IgD-negative memory B cell (primary cell): ENCODE results near the gene NCAPG2. TPM values are rescaled to one million over a fixed set of nuclear protein-coding genes. Genes with fewer than 3 reads are reported as not detected.

Experiments used
- H3K27ac Mint-ChIP-seq, 3 donors: one replicate each; pipeline ENCODE4 v1.8.0; 2020 to 2022; ENCODE audit warnings: mild to moderate bottlenecking in 3 of 3, mixed read lengths in 3 of 3, moderate library complexity in 1 of 3
- H3K27me3 Mint-ChIP-seq: one replicate; pipeline ENCODE4 v1.8.0; 2021; ENCODE audit warnings: mixed read lengths
- H3K36me3 Mint-ChIP-seq: one replicate; pipeline ENCODE4 v1.8.0; 2020; ENCODE audit warnings: mild to moderate bottlenecking, mixed read lengths
- H3K4me1 Mint-ChIP-seq, 3 donors: one replicate each; pipeline ENCODE4 v1.8.0; 2020 to 2022; ENCODE audit warnings: mixed read lengths in 3 of 3, mild to moderate bottlenecking in 1 of 3
- H3K4me3 Mint-ChIP-seq, 4 donors: one replicate each; pipeline ENCODE4 v1.8.0; 2020 to 2022; ENCODE audit warnings: mild to moderate bottlenecking in 4 of 4, mixed read lengths in 4 of 4, moderate library complexity in 3 of 4
- H3K9me3 Mint-ChIP-seq, 3 donors: one replicate each; pipeline ENCODE4 v1.8.0; 2020 to 2021; ENCODE audit warnings: mixed read lengths in 3 of 3, mild to moderate bottlenecking in 1 of 3
- polyA plus RNA-seq: library from polyadenylated mRNA; unstranded; fragments of 300-500 nt; fragmentation: Illumina TruSeq; gene quantifications from one replicate; pipeline ENCODE4 v1.2.3, GENCODE V29; 2021

The NCAPG2 gene
- polyA plus RNA-seq, 1 donor from 2014 or later: 2.0 TPM

- no peak overlapping the region for H3K27ac Mint-ChIP-seq
- no peak overlapping the region for H3K4me3 Mint-ChIP-seq
- H3K36me3 Mint-ChIP-seq: peaks cover 6% of the 10 kb centered on the region
- peaks cover 5% of the 10 kb centered on the region for H3K27me3 Mint-ChIP-seq
- no peaks in the 10 kb centered on the region for H3K9me3 Mint-ChIP-seq
- no peaks in the 10 kb centered on the region for H3K4me1 Mint-ChIP-seq
Observed at GRCh38 chr7:158602905-158603772, 101.5 kb downstream of the NCAPG2 start.

DNA sequence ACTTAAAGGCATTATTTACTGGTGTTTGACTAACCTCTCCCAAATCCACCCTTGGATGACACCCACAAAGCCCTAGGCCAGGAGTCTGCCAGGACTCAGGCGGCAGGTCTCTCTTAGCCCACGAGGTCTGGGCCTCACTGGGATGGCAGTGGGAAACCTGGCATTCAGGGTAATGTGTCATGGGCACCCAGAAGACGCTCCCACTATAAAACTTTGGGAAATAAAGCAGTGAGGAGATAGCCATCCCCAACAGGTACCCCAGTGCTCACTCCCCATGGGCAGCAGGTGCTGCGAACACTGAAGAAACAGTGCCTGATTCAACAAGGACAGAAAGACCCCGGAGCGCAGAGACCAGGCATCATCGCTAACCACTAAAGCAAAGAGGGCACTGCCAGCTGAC lies 102.6 kb downstream of the NCAPG2 start:
- peaks cover 6% of the 10 kb centered on the region for H3K36me3 Mint-ChIP-seq
- no peak overlapping the region for H3K27ac Mint-ChIP-seq
- H3K4me3 Mint-ChIP-seq: no peak overlapping the region
- peaks cover 5% of the 10 kb centered on the region for H3K27me3 Mint-ChIP-seq
- H3K4me1 Mint-ChIP-seq: no peaks in the 10 kb centered on the region
- H3K9me3 Mint-ChIP-seq: no peaks in the 10 kb centered on the region

DNA sequence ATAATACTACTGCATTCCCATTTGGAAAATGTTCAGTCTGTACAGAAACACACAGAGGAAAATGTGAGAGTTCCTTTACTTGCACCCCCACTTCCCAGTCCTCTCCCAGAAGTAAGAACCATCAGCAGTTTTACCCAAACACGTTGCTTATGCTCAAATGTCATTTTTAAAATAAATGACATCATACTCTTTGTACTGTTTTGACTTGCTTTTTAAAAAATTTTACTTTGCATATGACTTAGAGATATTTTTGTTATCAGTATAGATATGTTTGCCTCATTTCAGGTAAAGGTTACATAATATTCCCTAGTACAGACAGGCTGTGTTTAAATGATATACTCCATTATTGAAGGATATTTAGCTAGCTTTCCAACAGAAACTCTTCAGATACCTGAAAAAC lies 103.5 kb downstream of the NCAPG2 start:
- Mint-ChIP-seq H3K27ac (no peak overlapping the region), H3K27me3 (peaks cover 5% of the 10 kb centered on the region), H3K4me1 (no peaks in the 10 kb centered on the region), H3K4me3 (no peak overlapping the region), H3K9me3 (no peaks in the 10 kb centered on the region), H3K36me3 (peaks cover 6% of the 10 kb centered on the region)

GRCh38 chr7:158596745-158597144 lies 107.9 kb downstream of the NCAPG2 start:
- H3K4me3 Mint-ChIP-seq: no peak overlapping the region
- peaks cover 3% of the 10 kb centered on the region for H3K36me3 Mint-ChIP-seq

GRCh38 chr7:158596309-158596708 lies 108.3 kb downstream of the NCAPG2 start:
- Mint-ChIP-seq H3K27me3 (no peaks in the 10 kb centered on the region), H3K36me3 (peaks cover 3% of the 10 kb centered on the region), H3K27ac (no peak overlapping the region), H3K9me3 (peaks cover 0 to 4% (median 0%) of the 10 kb centered on the region in 3 donors), H3K4me1 (no peaks in the 10 kb centered on the region), H3K4me3 (no peak overlapping the region)

More at GRCh38 chr7:158596745-158597144, 107.9 kb downstream of the NCAPG2 start:
- Mint-ChIP-seq H3K27me3 (no peaks in the 10 kb centered on the region), H3K9me3 (peaks cover 0 to 4% (median 0%) of the 10 kb centered on the region in 3 donors), H3K27ac (no peak overlapping the region), H3K4me1 (no peaks in the 10 kb centered on the region)

DNA sequence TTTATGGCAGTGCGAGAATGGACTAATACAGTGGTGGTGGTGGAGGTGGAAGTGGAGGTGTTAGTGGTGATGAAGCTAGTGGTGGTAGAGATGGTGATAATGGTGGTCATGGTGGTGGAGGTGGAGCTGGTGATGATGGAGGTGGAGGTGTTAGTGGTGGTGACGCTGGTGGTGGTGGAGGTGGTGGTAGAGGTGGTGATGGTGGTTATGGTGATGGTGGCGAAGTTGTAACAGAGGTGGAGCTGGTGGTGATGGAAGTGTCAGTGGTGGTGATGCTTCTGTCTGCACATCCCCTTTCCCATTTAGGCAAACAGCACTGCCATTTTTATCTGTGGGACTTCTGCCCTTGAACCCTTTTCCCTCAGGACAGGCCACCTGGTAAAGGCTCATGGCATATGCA lies 109.5 kb downstream of the NCAPG2 start:
- no peak overlapping the region for H3K27ac Mint-ChIP-seq
- no peaks in the 10 kb centered on the region for H3K4me1 Mint-ChIP-seq
- H3K4me3 Mint-ChIP-seq: no peak overlapping the region
- peaks cover 0 to 4% (median 0%) of the 10 kb centered on the region in 3 donors for H3K9me3 Mint-ChIP-seq
- H3K27me3 Mint-ChIP-seq: no peaks in the 10 kb centered on the region
- H3K36me3 Mint-ChIP-seq: no peaks in the 10 kb centered on the region

DNA sequence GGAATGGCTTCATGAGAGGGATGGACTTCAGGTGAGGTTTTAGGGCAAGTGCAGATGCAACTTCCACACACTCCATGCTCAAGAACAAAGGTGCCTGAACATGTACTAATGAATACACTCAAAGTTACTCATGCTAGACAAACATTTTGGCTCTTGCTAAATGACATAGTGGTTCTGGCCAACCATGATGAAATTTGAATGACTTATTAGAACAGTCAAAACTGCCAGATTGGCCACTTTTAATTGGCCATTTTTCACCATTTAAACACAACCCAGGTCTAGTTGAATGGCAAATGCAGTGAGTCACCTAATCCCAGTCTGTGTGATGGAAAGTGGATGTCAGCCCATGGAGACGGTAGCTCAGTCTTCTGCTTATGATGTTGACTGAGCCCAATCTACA lies 112.1 kb downstream of the NCAPG2 start:
- peaks cover 7% of the 10 kb centered on the region for H3K27me3 Mint-ChIP-seq
- H3K4me3 Mint-ChIP-seq: no peak overlapping the region
- no peak overlapping the region for H3K27ac Mint-ChIP-seq
- peaks cover 0 to 2% (median 0%) of the 10 kb centered on the region in 3 donors for H3K4me1 Mint-ChIP-seq
- H3K36me3 Mint-ChIP-seq: no peaks in the 10 kb centered on the region
- peaks cover 0 to 4% (median 0%) of the 10 kb centered on the region in 3 donors for H3K9me3 Mint-ChIP-seq

DNA sequence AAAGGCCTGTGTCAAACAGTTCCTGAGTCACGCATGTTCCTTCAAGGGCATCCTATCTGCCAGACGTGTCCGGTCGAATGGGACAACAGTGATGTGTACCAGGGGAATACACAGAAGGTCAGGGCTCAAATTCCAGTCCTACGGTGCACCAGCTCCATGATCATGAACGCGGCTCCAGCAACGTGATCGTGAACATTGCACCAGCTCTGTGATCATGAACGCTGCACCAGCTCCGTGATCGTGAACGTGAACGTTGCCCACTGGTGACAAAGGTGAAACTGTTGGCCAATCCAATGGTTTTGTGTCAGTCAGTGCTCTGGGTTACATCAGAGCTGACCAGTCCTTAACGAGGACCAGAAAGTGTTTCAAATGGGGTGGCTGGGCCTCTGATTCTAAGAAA lies 112.7 kb downstream of the NCAPG2 start:
- peaks cover 0 to 4% (median 0%) of the 10 kb centered on the region in 3 donors for H3K9me3 Mint-ChIP-seq
- peaks cover 0 to 2% (median 0%) of the 10 kb centered on the region in 3 donors for H3K4me1 Mint-ChIP-seq
- H3K36me3 Mint-ChIP-seq: no peaks in the 10 kb centered on the region
- no peak overlapping the region for H3K4me3 Mint-ChIP-seq
- peaks cover 7% of the 10 kb centered on the region for H3K27me3 Mint-ChIP-seq
- no peak overlapping the region for H3K27ac Mint-ChIP-seq

- Mint-ChIP-seq H3K27me3 (peaks cover 19% of the 10 kb centered on the region), H3K9me3 (peaks cover 0 to 4% (median 0%) of the 10 kb centered on the region in 3 donors), H3K4me1 (peaks cover 0 to 5% (median 0%) of the 10 kb centered on the region in 3 donors), H3K36me3 (no peaks in the 10 kb centered on the region), H3K4me3 (peak overlapping the region in 1 of 4 donors; percentile 2), H3K27ac (no peak overlapping the region)
Observed at GRCh38 chr7:158590181-158590530, 114.4 kb downstream of the NCAPG2 start.

DNA sequence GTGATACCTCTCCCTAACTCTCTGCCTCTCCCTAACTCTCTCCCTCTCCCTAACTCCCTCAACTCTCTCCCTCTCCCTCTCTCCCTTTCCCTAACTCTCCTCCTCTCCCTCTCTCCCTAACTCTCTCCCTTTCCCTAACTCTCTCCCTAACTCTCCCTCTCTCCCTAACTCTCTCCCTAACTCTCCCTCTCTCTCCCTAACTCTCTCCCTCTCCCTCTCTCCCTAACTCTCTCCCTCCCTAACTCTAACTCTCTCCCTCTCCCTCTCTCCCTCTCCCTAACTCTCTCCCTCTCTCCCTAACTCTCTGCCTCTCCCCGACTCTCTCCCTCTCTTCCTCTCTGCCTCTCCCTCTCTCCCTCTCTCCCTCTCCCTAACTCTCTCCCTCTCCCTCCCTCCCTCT lies 115.0 kb downstream of the NCAPG2 start:
- Mint-ChIP-seq H3K4me1 (peaks cover 0 to 5% (median 0%) of the 10 kb centered on the region in 3 donors), H3K27ac (no peak overlapping the region), H3K36me3 (no peaks in the 10 kb centered on the region), H3K9me3 (peaks cover 0 to 4% (median 0%) of the 10 kb centered on the region in 3 donors), H3K27me3 (peaks cover 24% of the 10 kb centered on the region), H3K4me3 (peak overlapping the region in 1 of 4 donors; percentile 54)

- Mint-ChIP-seq H3K4me1 (peaks cover 0 to 5% (median 0%) of the 10 kb centered on the region in 3 donors), H3K27ac (peak overlapping the region in 1 of 3 donors; percentile 80)
Observed at GRCh38 chr7:158588878-158589442, 115.6 kb downstream of the NCAPG2 start.

GRCh38 chr7:158588085-158588877 lies 116.3 kb downstream of the NCAPG2 start:
- peaks cover 0 to 6% (median 4%) of the 10 kb centered on the region in 3 donors for H3K9me3 Mint-ChIP-seq
- peak overlapping the region in 2 of 4 donors; percentile 77 to 79 for H3K4me3 Mint-ChIP-seq
- H3K27ac Mint-ChIP-seq: peak overlapping the region in 1 of 3 donors; percentile 80
- peaks cover 37% of the 10 kb centered on the region for H3K27me3 Mint-ChIP-seq
- H3K4me1 Mint-ChIP-seq: peaks cover 0 to 5% (median 2%) of the 10 kb centered on the region in 3 donors
- no peaks in the 10 kb centered on the region for H3K36me3 Mint-ChIP-seq

More at GRCh38 chr7:158588878-158589442, 115.6 kb downstream of the NCAPG2 start:
- peaks cover 0 to 4% (median under 1%) of the 10 kb centered on the region in 3 donors for H3K9me3 Mint-ChIP-seq
- H3K27me3 Mint-ChIP-seq: peaks cover 31% of the 10 kb centered on the region
- H3K36me3 Mint-ChIP-seq: no peaks in the 10 kb centered on the region
- peak overlapping the region in 2 of 4 donors; percentile 77 to 79 for H3K4me3 Mint-ChIP-seq

DNA sequence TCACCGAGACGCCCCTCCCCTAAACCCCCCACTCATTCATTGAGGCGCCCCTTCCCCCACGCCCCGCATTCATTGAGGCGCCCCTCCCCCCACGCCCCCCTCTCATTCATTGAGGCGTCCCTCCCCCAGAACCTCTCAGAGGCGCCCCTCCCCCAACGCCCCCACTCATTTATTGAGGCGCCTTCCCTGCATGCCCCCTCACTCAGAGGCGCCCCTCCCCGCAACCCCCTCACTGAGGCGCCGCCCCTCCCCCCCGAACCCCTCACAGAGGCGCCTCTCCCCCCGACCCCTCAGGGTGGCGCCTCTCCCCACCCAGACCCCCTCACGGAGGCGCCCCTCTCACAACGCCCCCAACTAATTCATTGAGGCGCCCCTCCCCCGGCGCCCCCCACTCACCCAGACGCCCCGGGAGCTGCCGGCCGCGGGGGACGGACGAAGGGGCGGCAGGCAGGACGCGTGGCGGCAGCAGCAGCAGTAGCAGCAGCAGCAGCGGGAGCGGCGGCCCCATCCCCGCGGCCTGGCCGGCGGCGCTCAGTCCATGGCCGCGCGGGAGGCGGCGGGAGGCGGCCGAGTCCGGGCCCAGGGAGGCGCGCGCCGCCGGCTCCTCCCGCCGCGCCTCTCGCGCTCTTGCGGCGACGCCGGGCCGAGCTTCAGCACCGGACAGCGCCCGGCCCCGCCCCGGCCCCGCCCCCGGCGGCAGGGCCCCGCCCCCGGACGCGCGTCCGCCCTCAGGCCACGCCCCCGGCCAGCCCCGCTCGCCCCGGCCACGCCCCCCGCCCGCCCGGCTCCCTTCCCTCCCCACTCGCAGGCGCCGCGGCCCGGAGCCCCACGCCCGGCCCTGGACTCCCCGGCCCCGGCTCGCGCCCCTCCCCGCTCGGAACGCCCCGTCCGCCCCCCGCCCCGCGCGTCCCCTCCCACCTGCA lies 117.2 kb downstream of the NCAPG2 start, which contains the start of gene PTPRN2:
TSS of gene PTPRN2 (minus strand) at position 662 of the 923 bp plus-strand sequence.
- H3K27me3 Mint-ChIP-seq: peaks cover 40% of the 10 kb centered on the region
- peaks cover 0 to 6% (median 2%) of the 10 kb centered on the region in 3 donors for H3K9me3 Mint-ChIP-seq
- H3K27ac Mint-ChIP-seq: peak within 1 kb of the TSS in 1 of 3 donors; percentile 80
- H3K4me3 Mint-ChIP-seq: peak within 1 kb of the TSS in 2 of 4 donors; percentile 77 to 79
- no peaks in the 10 kb centered on the region for H3K36me3 Mint-ChIP-seq
- H3K4me1 Mint-ChIP-seq: peaks cover 0 to 6% (median 3%) of the 10 kb centered on the region in 3 donors
